K562 treated with DMSO at 1 percent for 12 hours (cell line): ENCODE data around the gene JCHAIN. TPM values are rescaled to one million over a fixed set of nuclear protein-coding genes. Genes with fewer than 3 reads are reported as not detected.

ENCODE experiments used
- total RNA-seq: library from RNA; unstranded; fragments of 300-600 nt; gene quantifications from 2 replicates; pipeline ENCODE4 v1.2.3, GENCODE V29; 2022; ENCODE audit not compliant: insufficient read depth

The JCHAIN gene
- not detected in 2 replicates for total RNA-seq

GRCh38 chr4:70666369-70666768, at the start of gene JCHAIN:
JCHAIN (minus strand) TSS chr4:70666508; CDS start chr4:70666490, 18 bp downstream.

GRCh38 chr4:70687821-70688794, 21.8 kb upstream of the JCHAIN start, which contains the start of gene UTP3:
UTP3 (plus strand) TSS chr4:70688532; CDS start chr4:70688678, 146 bp downstream.

GRCh38 chr4:70628444-70628843, 37.9 kb downstream of the JCHAIN start, which contains the start of gene ENAM:
ENAM (plus strand) TSS chr4:70628744; CDS start chr4:70629501, 757 bp downstream.

Other genes starting within 250 kb of the JCHAIN start
- gene MUC7, start 194.3 kb downstream of the JCHAIN start, total RNA-seq, result not detected in 2 replicates
- not detected in 2 replicates for gene AMTN, start 147.9 kb downstream of the JCHAIN start, total RNA-seq
- not detected in 2 replicates for gene AMBN, start 74.3 kb downstream of the JCHAIN start, total RNA-seq
- gene ENAM, start 37.8 kb downstream of the JCHAIN start, total RNA-seq, result not detected in 2 replicates
- 16.5 and 28.1 TPM in 2 replicates for gene UTP3, start 22.0 kb upstream of the JCHAIN start, total RNA-seq
- 7.4 and 32.3 TPM in 2 replicates for gene RUFY3, start 55.5 kb upstream of the JCHAIN start, total RNA-seq
- gene GRSF1, start 173.4 kb upstream of the JCHAIN start, total RNA-seq, result 31.5 and 53.5 TPM in 2 replicates
- 4.1 and 27.8 TPM in 2 replicates for gene MOB1B, start 235.9 kb upstream of the JCHAIN start, total RNA-seq